ENCODE data around the gene ASB1. TPM values are rescaled to one million over a fixed set of nuclear protein-coding genes. Genes with fewer than 3 reads are reported as not detected.

The ASB1 gene
- polyA plus RNA-seq, 3 donors from 2014 or later: 30.3 to 53.8 (median 48.1) TPM

DNA sequence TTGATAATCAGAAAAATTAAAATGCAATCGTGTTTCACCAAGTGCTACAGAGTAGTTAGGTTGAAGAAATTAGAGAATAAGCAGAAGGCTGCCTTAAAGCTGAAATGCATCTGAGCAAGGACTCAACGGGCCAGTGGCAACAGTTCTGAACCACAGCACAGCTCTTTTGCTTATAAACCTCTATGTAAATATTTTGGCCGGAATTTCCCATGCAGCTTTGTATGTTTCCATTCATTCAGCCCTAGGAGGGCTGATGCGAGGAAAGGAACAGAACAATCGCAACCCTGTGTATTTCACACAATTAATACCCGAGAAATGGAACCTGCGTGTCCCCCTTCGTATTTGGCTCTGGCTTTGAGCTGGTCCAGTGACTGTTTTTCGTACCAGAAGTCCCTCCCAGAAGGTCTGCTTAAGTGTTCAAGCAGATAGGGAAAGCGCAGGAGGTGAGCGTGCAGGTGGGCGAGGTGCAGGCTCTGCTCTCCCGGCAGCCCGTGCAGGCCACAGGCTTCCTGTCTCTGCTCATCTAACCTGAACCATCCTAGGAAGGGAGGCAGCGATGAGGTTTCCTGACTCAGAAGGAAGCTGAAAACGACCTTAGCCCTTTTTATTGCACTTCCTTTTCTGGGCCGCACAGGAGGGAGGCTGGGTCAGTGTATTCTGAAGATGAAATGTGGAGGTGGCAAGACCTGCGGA, 67.3 kb downstream of the ASB1 start:
- Mint-ChIP-seq H3K4me3 (no peak overlapping the region), H3K9me3 (no peaks in the 10 kb centered on the region), H3K27ac (no peak overlapping the region), H3K4me1 (peaks cover 4 to 8% of the 10 kb centered on the region in 2 donors), H3K36me3 (no peaks in the 10 kb centered on the region), H3K27me3 (ENCODE audit: low read depth in 3 of 3) (peaks cover 0 to 6% (median 2%) of the 10 kb centered on the region in 3 donors)
- DNase-seq: no peak

DNA sequence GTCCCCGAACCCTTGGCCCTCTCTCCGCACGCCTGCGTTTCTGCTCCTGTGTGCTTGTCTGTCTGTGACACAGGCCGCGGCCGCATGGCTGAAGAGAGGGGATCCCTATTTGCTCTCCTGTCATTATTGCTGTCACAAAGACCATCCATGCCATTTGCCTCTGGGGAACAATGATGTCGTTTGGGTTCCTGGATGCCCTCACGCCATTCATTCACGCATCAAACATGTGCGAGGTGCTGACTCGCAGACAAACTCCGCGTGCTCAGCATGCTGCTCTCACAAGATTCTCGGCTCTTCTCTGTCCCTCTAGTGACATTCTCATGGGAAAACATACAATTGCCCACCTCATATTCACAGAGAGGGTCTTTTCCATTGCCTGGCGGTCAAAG, 67.8 kb downstream of the ASB1 start:
- H3K9me3 Mint-ChIP-seq: no peaks in the 10 kb centered on the region
- no peak overlapping the region for H3K4me3 Mint-ChIP-seq
- H3K4me1 Mint-ChIP-seq: peaks cover 4 to 8% of the 10 kb centered on the region in 2 donors
- no peaks in the 10 kb centered on the region for H3K36me3 Mint-ChIP-seq
- H3K27ac Mint-ChIP-seq: no peak overlapping the region
- peaks cover 0 to 6% (median 2%) of the 10 kb centered on the region in 3 donors for H3K27me3 Mint-ChIP-seq (ENCODE audit: low read depth in 3 of 3)
- no peak for DNase-seq

DNA sequence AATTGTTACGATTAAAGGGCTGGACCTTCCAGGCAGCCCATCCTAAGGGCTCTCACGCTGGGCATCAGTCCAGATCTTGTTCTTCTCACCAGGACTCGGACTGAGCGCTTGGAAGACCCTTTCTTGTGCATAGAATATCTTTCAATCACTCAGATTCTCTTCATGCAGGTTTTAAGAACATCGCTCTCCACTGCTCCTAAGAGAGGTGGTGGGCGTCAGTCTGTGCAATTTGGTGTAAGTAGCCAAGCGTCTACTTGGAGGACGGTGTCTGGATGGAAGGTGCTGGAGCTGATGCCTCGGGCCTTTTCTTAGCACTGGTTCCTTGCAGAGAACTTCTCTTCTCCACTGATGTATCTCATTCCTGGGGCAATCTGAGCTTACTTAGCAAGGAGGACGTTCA, 68.7 kb downstream of the ASB1 start:
- no peak overlapping the region for H3K4me3 Mint-ChIP-seq
- H3K27ac Mint-ChIP-seq: no peak overlapping the region
- peaks cover 4 to 8% of the 10 kb centered on the region in 2 donors for H3K4me1 Mint-ChIP-seq
- no peak for DNase-seq
- H3K9me3 Mint-ChIP-seq: no peaks in the 10 kb centered on the region
- H3K36me3 Mint-ChIP-seq: no peaks in the 10 kb centered on the region
- H3K27me3 Mint-ChIP-seq (ENCODE audit: low read depth in 3 of 3): peaks cover 0 to 6% (median 0%) of the 10 kb centered on the region in 3 donors

DNA sequence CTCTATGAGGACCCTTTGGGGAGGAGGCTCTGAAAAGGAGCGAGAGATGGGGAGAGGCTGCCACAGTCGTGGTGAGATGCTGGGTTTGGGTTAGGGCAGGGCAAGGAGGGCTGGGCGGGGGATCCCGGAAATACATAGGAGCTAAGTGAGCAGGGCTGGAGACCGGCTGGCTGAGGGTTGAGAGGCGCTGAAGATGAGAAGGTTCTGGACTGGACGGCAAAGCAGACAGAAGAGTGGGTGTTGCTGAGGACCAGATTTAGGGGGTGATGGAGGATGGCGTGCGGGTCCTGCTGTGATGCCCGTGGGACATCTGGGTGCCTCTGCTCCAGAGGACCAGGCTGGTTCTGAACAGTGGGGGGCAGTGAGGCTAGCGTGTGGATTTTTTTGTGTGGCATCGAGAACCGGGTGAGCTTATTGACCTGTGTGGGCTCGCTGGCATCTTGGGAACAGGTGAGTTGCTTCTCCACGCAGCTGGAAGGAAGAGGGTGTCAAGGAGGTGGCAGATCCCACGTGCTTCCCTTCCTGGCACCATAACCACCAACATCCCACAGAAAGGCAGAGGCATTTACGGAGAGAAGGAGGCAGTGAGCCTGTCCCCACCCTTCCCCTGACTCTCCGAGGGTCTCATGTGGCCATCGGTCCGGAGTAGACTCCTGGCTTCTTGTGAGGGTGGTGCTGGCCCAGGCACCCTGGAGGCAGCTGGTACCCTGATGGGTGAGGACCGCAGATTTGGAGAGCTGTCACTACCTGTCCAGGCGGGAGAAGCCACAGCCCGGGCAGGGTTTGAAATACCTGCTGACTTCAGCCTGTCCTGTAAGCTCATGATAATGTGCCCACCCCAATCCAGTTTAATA, 70.3 kb downstream of the ASB1 start:
- H3K27ac Mint-ChIP-seq: no peak overlapping the region
- DNase-seq: no peak
- no peaks in the 10 kb centered on the region for H3K9me3 Mint-ChIP-seq

DNA sequence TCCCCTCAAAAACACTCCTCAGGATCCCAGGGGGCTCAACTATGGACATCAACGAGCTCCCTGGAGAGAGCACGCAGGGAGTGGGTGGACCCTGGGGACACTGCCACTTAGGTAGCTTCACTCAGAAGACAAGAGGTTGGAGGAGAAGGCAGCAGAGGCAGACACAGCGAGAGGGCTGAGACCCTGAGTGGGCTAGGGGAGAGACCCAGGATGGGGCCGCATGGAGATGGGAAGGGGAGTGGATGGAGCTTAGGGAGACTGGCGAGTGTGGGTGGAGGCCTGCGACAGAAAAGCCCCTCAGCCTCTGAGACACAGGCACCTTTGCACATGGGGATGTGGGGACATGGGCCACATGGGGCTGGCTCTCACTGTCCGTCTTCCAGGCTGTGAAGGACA, 70.9 kb downstream of the ASB1 start:
- Mint-ChIP-seq H3K27me3 (ENCODE audit: low read depth in 3 of 3) (peaks cover 0 to 5% (median 2%) of the 10 kb centered on the region in 3 donors), H3K4me1 (peaks cover 4 to 8% of the 10 kb centered on the region in 2 donors), H3K27ac (no peak overlapping the region), H3K4me3 (no peak overlapping the region), H3K36me3 (no peaks in the 10 kb centered on the region), H3K9me3 (no peaks in the 10 kb centered on the region)
- no peak for DNase-seq

More for the DNA sequence above, 70.3 kb downstream of the ASB1 start:
- Mint-ChIP-seq H3K4me3 (no peak overlapping the region), H3K27me3 (ENCODE audit: low read depth in 3 of 3) (peaks cover 0 to 6% (median 2%) of the 10 kb centered on the region in 3 donors), H3K4me1 (peaks cover 4 to 8% of the 10 kb centered on the region in 2 donors), H3K36me3 (no peaks in the 10 kb centered on the region)

DNA sequence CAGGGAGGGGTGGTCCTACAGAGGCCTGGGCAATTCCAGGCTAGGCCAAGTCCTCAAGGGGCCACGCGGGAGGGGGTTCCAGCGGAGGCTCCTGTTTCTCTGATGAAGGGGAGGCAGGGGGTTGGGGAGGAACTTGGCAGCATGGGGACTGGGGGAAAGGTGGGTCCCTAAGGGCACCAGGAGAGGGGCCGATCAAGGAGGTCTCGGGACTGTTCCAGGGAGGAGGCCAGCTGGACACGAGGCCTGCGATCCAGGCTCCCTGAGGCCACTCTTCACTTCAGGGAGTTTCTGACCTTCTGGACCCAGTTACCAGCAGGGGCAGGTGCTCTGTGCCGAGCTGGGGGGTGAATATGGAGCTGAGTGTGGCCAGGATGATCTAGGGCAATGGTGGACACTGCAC, 71.5 kb downstream of the ASB1 start:
- Mint-ChIP-seq H3K36me3 (no peaks in the 10 kb centered on the region), H3K4me1 (peaks cover 4 to 8% of the 10 kb centered on the region in 2 donors), H3K27ac (no peak overlapping the region), H3K27me3 (ENCODE audit: low read depth in 3 of 3) (peaks cover 0 to 3% (median 2%) of the 10 kb centered on the region in 3 donors), H3K9me3 (no peaks in the 10 kb centered on the region), H3K4me3 (no peak overlapping the region)
- DNase-seq: no peak

DNA sequence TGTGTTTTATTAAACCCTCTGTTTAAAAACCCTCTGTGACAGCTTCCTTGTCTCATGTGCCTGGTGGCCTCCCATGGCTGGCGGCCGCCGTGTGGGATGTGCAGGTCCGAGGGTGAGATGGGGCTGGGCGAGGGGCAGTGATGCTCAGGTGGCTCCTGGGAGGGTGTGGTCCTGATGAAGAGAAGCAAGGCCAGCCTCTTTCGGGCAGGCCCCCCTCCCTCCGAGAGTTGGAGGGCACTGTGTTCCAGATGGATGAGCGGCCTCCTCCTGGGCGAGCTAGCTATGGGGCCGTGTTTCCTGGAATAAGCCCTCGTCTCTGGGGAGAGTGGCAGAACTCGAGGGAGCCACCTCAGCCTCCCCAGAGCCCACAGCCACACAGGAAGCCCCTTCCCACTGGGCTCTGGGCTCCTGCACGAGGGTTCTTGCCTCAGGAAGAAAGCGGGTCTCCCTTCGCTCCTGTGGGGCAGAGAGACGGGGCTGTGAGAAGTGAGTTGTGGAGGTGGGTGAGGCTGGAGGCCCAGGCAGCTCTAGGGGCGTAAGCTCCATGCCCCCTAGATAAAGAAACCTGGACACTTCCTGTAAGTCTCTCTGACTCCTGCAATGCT, 72.1 kb downstream of the ASB1 start:
- no peak overlapping the region for H3K4me3 Mint-ChIP-seq
- no peak for DNase-seq
- H3K9me3 Mint-ChIP-seq: no peaks in the 10 kb centered on the region
- H3K27ac Mint-ChIP-seq: no peak overlapping the region
- peaks cover 4 to 8% of the 10 kb centered on the region in 2 donors for H3K4me1 Mint-ChIP-seq
- no peaks in the 10 kb centered on the region for H3K36me3 Mint-ChIP-seq
- peaks cover 0 to 3% (median 2%) of the 10 kb centered on the region in 3 donors for H3K27me3 Mint-ChIP-seq (ENCODE audit: low read depth in 3 of 3)

DNA sequence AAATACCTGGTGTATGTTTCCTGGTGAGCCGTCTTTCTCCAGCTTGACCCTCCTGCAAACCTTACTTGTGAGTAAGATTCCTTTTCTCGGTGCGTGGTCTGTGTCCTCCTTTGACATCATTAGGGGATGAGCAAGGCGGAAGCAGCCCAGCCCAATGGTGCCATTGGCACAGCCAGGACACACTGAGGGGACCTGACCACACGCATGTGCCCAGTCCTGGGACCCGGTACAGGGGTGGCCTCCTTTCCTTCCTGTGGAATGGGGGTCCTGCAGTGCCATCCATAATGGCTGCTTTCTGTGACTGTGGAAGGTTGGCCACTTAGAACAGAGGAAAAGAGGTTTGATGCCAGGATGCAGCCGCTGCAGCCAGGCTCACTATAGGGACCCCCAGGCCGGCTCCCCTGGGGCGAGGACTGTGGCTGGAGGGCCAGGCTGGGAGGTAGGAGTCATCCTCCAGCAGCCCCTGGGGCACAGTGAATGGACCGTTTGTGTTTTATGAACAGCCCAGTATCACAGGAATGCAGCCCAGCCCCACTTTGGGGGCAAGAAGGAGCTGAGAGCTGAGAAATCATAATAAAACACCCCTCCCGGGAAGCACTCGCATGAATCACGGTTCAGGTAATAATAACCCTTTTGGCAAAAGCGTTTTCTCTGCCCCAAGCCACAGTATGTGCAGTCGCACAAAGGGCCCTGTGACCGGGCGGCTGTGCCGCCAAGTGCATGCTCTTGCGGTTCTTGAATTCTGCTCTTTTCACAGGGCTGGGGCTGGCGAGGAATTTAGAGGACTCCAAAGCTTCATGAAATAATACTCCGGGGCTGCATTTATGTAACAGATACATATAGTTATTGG, 73.2 kb downstream of the ASB1 start:
- no peak for DNase-seq
- H3K27me3 Mint-ChIP-seq (ENCODE audit: low read depth in 3 of 3): peaks cover 0 to 3% (median 2%) of the 10 kb centered on the region in 3 donors
- H3K36me3 Mint-ChIP-seq: no peaks in the 10 kb centered on the region
- no peak overlapping the region for H3K4me3 Mint-ChIP-seq
- H3K27ac Mint-ChIP-seq: no peak overlapping the region
- H3K9me3 Mint-ChIP-seq: no peaks in the 10 kb centered on the region
- H3K4me1 Mint-ChIP-seq: no peaks in the 10 kb centered on the region

DNA sequence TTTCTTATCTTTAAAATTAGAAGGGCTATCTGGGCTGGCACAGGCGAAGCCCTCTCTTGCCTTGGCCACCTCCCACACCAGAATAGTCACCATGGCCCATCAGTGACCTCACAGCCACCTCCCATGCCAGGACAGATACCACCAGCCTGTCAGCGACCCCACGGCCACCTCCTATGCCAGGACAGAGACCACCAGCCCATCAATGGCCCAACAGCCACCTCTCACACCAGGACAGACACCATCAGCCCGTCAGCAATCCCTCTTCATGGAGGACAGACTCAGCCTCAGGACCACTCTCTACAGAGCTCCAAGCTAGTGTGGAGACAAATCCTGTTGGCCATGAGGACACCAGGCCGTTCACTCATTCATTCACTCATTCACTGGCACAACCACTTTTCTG, 74.6 kb downstream of the ASB1 start:
- H3K4me3 Mint-ChIP-seq: no peak overlapping the region
- H3K4me1 Mint-ChIP-seq: no peaks in the 10 kb centered on the region
- no peaks in the 10 kb centered on the region for H3K9me3 Mint-ChIP-seq
- DNase-seq: no peak
- peaks cover 0 to 3% (median 2%) of the 10 kb centered on the region in 3 donors for H3K27me3 Mint-ChIP-seq (ENCODE audit: low read depth in 3 of 3)
- no peak overlapping the region for H3K27ac Mint-ChIP-seq
- no peaks in the 10 kb centered on the region for H3K36me3 Mint-ChIP-seq

Other genes with a start within 250 kb of the ASB1 start
- gene ILKAP, start 223.2 kb upstream of the ASB1 start, polyA plus RNA-seq: 10 to 100 TPM; 59.2 to 82.8 (median 59.3) TPM
- gene HES6, start 186.9 kb upstream of the ASB1 start, polyA plus RNA-seq: 10 to 100 TPM; 27.3 to 36.5 (median 34.5) TPM
- gene PER2, start 138.3 kb upstream of the ASB1 start, polyA plus RNA-seq: 1 to 10 TPM; 1.0 to 8.5 (median 7.2) TPM
- 1 to 10 TPM; 1.9 to 7.0 (median 2.2) TPM for gene TRAF3IP1, start 106.4 kb upstream of the ASB1 start, polyA plus RNA-seq

Measured in immature natural killer cell (primary cell).